Hepatocyte (in vitro differentiated cells): ENCODE measurements around the gene TOX2.

Source experiments
- EZH2 ChIP-seq: fragments of 200-600 bp; sonication (generic); IDR thresholded peaks from 2 replicates; pipeline ENCODE4 v1.6.1; 2016; ENCODE audit warnings: antibody characterized with exemption, mild to moderate bottlenecking, borderline replicate concordance
- EZH2phosphoT487 ChIP-seq: fragments of 200-600 bp; sonication (generic); IDR thresholded peaks from one replicate; pipeline ENCODE4 v1.6.1; 2018; ENCODE audit warnings: antibody characterized with exemption, mild to moderate bottlenecking, low read depth, moderate library complexity; ENCODE audit not compliant: unreplicated experiment, severe bottlenecking
- TF ChIP-seq, protein P1 (sequence below): fragments of 200-600 bp; sonication (generic); IDR thresholded peaks from 2 replicates; pipeline ENCODE4 v1.5.1; 2016; ENCODE audit warnings: antibody characterized with exemption, mild to moderate bottlenecking; ENCODE audit not compliant: poor library complexity

DNA sequence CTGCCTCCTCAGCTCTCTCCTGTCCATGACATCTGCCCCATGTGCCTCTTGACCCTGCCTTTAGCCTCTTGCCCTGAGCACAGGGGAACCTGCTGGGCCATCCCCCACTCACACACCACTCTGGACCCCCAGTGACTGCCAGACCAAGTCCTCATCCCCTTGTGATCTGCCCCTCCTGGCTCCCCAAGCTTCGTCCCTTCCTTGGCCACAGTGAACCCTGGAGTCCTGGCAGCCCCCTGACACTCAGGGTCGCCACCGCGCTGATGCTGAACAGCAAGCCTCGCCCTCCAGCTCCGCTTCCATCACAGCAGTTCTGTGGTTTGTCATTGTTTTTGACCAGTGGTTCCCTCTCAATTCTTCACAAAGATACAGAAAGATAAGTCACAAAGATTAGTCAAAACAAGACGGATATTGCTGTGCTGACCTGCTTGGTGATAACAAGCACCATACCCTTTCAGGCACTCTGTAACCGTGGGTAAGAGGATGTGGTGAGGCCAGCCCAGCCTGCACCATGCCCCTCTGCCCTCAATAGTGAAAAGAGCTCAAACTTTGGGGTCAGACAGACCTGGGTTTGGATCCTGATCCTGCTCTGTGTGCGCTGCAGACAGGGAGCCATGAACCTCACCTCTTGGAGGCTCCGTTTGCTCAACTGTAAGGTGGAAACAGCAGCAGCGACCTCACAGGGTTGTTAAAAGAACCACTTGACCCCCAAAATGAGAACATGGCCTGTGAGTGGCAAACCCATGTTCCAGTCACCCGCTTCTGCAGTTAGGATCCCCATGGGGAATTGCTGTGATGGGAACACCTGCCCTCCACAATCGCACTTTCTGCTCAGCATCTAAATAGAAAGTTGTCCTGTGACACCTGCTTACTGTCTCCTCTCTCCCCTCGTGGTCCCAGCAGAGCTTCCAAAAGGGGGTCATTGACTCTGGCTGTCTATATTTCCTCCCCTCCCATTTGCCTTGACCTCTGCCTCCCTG is 114.5 kb downstream of the TOX2 start:
- no peak for TF ChIP-seq EZH2
- TF ChIP-seq, protein P1, sequence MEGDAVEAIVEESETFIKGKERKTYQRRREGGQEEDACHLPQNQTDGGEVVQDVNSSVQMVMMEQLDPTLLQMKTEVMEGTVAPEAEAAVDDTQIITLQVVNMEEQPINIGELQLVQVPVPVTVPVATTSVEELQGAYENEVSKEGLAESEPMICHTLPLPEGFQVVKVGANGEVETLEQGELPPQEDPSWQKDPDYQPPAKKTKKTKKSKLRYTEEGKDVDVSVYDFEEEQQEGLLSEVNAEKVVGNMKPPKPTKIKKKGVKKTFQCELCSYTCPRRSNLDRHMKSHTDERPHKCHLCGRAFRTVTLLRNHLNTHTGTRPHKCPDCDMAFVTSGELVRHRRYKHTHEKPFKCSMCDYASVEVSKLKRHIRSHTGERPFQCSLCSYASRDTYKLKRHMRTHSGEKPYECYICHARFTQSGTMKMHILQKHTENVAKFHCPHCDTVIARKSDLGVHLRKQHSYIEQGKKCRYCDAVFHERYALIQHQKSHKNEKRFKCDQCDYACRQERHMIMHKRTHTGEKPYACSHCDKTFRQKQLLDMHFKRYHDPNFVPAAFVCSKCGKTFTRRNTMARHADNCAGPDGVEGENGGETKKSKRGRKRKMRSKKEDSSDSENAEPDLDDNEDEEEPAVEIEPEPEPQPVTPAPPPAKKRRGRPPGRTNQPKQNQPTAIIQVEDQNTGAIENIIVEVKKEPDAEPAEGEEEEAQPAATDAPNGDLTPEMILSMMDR: no peak
- TF ChIP-seq EZH2phosphoT487: no peak
